GM12873 (cell line): ENCODE data around the gene UBQLN4.
A peak's percentile ranks its signal among the peaks of the same experiment; 100 is the strongest.

ENCODE experiments used
- CTCF ChIP-seq: IDR thresholded peaks from 2 replicates; pipeline ENCODE4 v1.5.1; 2012; ENCODE audit warnings: low read depth, mild to moderate bottlenecking, moderate library complexity, low read length, control low read depth; ENCODE audit not compliant: insufficient read depth; ENCODE audit errors: missing control alignments

UBQLN4 gene

GRCh38 chr1:156042828-156043227, 10.8 kb downstream of the UBQLN4 start:
- no peak for TF ChIP-seq CTCF

- TF ChIP-seq CTCF: no peak
Observed at GRCh38 chr1:156033011-156033410, 20.6 kb downstream of the UBQLN4 start.

- no peak for TF ChIP-seq CTCF
Observed at GRCh38 chr1:156026588-156026987, 27.0 kb downstream of the UBQLN4 start.

GRCh38 chr1:156025876-156026275, 27.7 kb downstream of the UBQLN4 start:
- peak; percentile 74 for TF ChIP-seq CTCF

- TF ChIP-seq CTCF: no peak
Observed at GRCh38 chr1:156024801-156025200, 28.8 kb downstream of the UBQLN4 start.

GRCh38 chr1:156021954-156022353, 31.6 kb downstream of the UBQLN4 start:
- TF ChIP-seq CTCF: no peak

GRCh38 chr1:156021093-156021428, 32.5 kb downstream of the UBQLN4 start:
- TF ChIP-seq CTCF: no peak
